GM19463 (cell line): ENCODE measurements around the gene FAU.
"Not testable (repeated sequence)": the region's sequence is repeated elsewhere in the genome, so short reads cannot be mapped to it uniquely, and the experiment has no call there.

Experiments
- ATAC-seq: cut with Tn5 transposase; IDR thresholded peaks from one replicate; pipeline ENCODE4 v1.9.1; 2021; ENCODE audit warnings: mild to moderate bottlenecking, moderate library complexity; ENCODE audit not compliant: unreplicated experiment

Gene FAU

DNA sequence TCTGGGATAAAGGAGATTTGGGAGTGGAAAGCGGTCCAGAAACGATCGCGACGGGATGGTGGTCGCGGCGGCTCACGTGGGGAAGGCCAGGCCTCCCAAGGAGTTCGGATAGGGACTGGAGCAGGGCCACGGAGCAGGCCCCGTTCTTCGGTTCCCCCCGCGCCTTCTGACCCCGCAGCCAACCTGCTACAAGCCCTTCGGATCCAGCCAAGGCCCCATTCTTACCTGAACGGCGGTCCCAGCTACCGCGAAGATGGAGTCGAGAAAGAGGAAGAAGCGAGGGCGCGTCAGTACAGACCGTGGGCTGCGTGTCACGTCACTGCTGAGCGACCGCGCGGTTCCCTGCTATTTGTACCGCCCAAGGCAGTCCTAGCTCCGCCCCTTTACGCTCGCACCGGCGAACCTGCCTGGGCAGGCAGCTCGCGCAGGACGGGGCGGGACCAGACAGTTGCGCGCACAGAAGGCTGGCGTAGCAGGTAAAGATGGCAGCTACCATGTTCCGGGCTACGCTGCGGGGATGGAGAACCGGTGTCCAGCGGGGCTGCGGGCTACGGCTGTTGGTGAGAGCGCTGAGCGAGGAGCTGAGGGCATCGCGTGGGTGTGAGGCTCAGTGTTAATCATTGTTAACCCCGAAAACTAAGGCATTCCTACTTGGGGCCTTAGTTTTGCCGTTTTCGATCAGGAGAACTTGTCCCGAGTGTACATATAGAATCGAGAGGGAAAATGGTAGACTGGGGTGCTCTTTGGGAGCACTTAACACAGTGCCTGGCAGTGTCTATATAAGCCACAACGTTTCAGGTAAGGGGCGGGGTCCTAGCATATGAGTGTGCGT lies at the start of gene FAU, which contains the start of gene MRPL49:
Gene FAU, minus strand, starts transcription at position 270 of the 832 bp plus-strand sequence. CDS start 321 bp downstream, outside the sequence.
Gene MRPL49, plus strand, starts transcription at position 457 of the 832 bp plus-strand sequence. Its CDS starts 26 bp downstream, at position 483.
- ATAC-seq: peak; percentile 75

DNA sequence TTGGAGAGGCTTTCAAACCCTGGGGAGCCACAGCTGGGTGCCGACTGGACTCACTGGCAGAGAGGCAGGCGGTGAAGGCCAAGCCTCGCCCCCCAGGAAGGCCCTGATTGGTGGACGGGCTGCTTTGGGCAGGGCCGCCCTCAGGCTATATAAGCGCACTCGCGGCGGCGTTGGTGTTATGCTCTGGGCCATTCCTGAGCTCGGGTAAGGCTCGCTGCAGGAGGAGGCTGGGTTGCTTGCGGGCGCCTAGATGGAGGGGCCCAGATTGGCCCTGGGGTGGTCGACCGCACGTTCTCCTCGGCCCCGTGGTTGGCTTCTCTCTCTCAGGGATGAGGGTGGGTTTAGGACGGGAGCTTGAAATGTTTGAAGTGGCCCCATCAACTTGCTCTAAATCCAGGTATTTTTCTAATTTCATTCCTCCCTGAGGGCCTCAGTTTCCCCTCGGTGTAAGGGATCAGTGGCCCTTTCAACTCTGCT lies 48.2 kb upstream of the FAU start, which contains the start of gene SPDYC:
Gene SPDYC, plus strand, starts transcription at position 176 of the 477 bp plus-strand sequence. CDS start 1,125 bp downstream, outside the sequence.
- no peak for ATAC-seq

GRCh38 chr11:65169164-65169641 lies 47.3 kb upstream of the FAU start:
- no peak for ATAC-seq

- no peak for ATAC-seq
Measured at GRCh38 chr11:65167656-65168055, 45.7 kb upstream of the FAU start.

DNA sequence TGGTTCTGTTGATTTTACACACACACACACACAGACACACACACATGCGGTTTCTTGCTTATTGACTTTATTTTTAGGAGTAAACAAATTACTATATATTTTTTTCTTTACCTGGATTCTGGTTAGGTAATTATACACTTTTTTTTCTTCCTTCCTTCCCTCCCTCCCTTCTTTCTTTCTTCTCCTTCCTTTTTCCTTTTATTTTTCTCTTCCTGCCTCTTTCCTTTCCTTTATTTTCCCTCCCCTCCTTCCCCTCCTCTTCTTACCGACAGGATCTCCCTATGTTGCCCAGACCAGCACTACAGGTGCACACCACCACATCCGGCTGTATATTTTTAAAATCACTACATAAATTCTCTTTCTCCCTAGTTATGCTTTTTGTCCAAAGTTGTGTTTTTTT lies 45.0 kb upstream of the FAU start:
- no peak for ATAC-seq

DNA sequence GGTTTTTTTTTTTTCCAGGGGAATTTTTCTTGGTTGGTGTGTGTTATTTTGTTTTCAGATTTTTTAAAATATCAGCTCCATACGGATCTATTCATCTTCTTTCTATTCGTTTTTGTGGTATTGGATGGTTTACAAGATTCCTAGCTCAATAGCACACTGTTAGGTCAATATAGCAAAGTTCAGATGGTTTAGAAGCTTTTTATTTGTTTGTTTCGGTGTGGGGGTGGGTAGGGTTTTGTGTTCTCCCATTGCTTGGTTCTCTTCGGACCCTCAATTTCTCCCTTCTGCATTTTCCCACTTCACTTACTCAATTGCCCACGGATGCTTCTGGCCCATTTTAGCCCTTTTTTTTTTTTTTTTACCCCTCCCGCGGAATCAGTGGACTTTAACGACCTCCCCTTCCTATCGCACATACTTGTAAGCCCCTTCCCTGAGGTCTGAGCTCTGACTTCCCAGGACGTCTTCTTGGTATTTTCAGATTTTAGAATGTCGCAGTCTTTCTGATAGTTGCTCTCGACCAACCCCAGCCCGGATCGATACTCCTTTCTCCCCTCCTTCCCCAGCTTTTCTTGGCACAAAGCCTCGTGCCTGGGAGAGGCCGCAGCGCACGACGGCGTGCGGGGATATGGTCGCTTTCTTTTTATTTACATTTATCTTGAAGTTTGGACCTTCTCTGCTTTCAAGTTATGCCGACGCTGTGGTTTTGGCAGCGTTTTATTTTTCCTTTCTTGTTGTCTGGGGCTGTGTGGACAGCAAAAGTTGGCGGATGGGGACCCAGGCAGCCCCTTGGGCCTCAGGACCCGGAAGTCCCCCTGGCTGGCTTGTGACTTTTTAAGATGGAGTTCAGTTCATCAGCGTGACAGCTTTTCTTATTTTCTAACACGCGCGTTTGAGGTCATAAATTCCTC lies 43.7 kb upstream of the FAU start:
- no peak for ATAC-seq

GRCh38 chr11:65163684-65164083 lies 41.8 kb upstream of the FAU start:
- ATAC-seq: no peak

GRCh38 chr11:65160643-65161042 lies 38.7 kb upstream of the FAU start:
- ATAC-seq: no peak

- ATAC-seq: peak; percentile 32
Measured at GRCh38 chr11:65159012-65159411, 37.1 kb upstream of the FAU start.

GRCh38 chr11:65157336-65157735 lies 35.4 kb upstream of the FAU start:
- ATAC-seq: no peak

DNA sequence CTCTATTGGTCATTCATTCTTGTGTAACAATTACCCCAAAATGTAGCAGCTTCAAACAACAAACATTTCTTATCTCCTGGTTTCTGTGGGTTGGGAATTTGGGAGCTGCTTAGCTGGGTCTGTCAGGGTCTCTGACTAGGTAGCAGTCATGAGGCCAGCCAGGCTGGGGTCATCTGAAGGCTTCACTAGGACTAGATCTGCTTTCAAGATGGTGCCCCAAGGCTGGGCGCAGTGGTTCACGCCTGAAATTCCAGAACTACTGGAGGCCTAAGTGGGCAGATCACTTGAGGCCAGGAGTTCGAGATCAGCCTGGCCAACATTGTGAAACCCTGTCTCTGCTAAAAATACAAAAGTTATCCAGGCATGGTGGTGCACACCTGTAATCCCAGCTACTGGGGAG lies 35.0 kb upstream of the FAU start:
- ATAC-seq: no peak

GRCh38 chr11:65156256-65156655 lies 34.3 kb upstream of the FAU start:
- ATAC-seq: no peak

- ATAC-seq: no peak
Measured at GRCh38 chr11:65152122-65152521, 30.2 kb upstream of the FAU start.

- no peak for ATAC-seq
Measured at GRCh38 chr11:65151331-65151899, 29.5 kb upstream of the FAU start.

GRCh38 chr11:65150509-65151299 lies 28.8 kb upstream of the FAU start:
- ATAC-seq: no peak

- ATAC-seq: not testable (repeated sequence)
Measured at GRCh38 chr11:65150131-65150508, 28.2 kb upstream of the FAU start.

DNA sequence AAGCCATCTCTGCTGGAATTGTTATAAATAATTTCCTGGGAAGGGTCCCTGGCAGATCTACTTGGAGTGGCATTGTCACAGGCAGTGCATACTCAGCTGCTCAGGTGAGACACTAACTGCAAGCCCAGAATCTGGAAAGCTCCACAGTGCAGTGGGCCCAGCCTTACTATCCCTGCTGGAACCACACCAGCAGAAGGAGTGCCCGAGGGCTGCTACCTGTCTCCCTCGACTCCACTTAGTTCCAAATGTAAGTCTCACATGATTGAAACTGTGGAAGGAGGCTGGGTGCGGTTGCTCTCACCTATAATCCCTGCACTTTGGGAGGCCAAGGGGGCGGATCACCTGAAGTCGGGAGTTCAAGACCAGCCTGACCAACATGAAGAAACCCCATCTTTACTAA lies 26.7 kb upstream of the FAU start:
- ATAC-seq: no peak

DNA sequence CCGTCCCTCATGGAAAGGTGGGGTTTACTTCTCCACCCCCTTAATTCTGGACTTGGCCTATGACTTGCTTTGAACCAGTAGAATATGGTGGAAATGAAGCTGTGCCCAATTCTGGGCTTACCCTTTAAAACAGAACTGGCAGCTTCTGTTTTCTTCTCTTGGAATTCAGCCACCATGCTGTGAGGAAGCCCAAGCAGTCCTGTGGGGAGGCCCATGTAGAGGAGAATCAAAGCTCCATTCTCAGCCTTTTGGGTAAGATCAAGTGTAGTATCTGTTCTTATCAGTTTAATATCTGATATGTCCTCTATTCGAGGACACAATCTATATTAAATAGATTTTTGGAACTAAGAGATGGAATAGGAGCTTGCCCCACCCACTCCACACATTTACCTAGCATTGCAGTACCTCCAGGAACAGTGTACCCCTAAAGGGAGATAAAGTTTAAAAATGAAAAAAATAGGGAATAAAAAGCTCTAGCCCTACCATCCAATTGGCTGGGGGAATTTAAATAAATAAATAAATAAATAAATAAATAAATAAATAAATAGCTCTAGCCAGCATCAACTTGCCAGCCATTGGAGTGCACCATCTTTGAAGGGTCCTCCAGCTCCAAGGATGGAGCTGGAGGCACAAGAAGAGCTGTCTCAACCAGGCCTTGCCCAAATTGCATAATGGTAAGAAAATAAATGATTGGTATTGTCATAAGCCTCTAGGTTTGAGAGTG lies 25.6 kb upstream of the FAU start:
- ATAC-seq: no peak

DNA sequence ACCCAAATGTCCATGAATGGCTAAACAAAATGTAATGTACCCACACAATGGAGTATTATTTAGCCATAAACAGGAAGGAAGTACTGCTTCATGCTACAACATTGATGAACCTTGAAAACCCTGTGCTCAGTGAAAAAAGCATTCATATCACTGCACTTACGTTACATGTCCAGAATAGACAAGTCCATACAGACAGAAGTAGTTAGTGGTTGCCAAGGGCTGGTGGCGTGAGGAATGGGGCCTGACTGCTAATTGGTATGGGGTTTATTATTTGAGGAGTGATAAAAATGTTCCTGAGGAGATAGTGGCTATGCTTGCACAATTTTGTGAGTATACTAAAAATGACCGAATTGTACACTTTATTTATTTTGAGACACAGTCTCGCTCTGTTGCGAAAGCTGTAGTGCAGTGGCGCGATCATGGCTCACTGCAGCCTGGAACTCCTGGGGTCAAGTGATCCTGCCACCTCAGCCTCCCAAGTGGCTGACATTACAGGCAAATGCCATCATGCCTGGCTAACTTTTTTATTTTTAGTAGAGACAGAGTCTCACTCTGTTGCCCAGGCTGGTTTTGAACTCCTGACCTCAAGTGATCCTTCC lies 20.1 kb upstream of the FAU start:
- no peak for ATAC-seq
